Endothelial cell of umbilical vein (primary cell): ENCODE measurements around the gene ZSCAN5B. TPM values are rescaled to one million over a fixed set of nuclear protein-coding genes. Genes with fewer than 3 reads are reported as not detected.

Experiments
- BruUV-seq: library from RNA; stranded (reverse); fragments of 400-500 nt; replicated peaks from 2 replicates; lab custom pipeline; 2021; lab: Mats Ljungman, UMichigan
- CTCF ChIA-PET: fragments of 300-600, 350-600 bp; sonication (Branson Sonifier 250); formaldehyde crosslinking; loops from one replicate; lab custom pipeline; 2021; ENCODE audit warnings: antibody characterized with exemption, inconsistent platforms; lab: Charles Lee
- POLR2A ChIA-PET: fragments of 300-600, 350-600 bp; sonication (Branson Sonifier 250); formaldehyde crosslinking; loops from one replicate; lab custom pipeline; 2021; ENCODE audit warnings: antibody characterized with exemption, inconsistent platforms; lab: Charles Lee
- DNase-seq: peaks from one replicate; pipeline ENCODE4 v3.0.0-alpha.2; 2011; ENCODE audit warnings: low read depth, low spot score
- FAIRE-seq: peaks from 2 replicates; lab custom pipeline; 2011; peaks lifted over from hg19 to GRCh38; lab: Jason Lieb, UNC
- H2AFZ ChIP-seq: 2 replicates; pipeline ENCODE4 v1.6.0; 2012; ENCODE audit warnings: low read depth, low read length, control low read depth, inconsistent platforms
- H3K27ac ChIP-seq: 2 replicates; pipeline ENCODE4 v1.5.1; 2011; ENCODE audit warnings: low read depth, mild to moderate bottlenecking, control low read depth, low read length, moderate library complexity; ENCODE audit not compliant: insufficient read depth
- H3K27me3 ChIP-seq, 2 experiments: 2 replicates each; pipeline versions ENCODE4 v1.6.0 to v1.6.1; 2011; ENCODE audit warnings: low read length in 2 of 2, mixed read lengths in 1 of 2; ENCODE audit not compliant: control insufficient read depth in 2 of 2, insufficient read depth in 2 of 2
- H3K36me3 ChIP-seq, 2 experiments: 2 replicates in 1 of 2; 3 replicates in 1 of 2; pipeline ENCODE4 v1.5.1; 2011; ENCODE audit warnings: low read length in 2 of 2, mild to moderate bottlenecking in 1 of 2, moderate library complexity in 1 of 2; ENCODE audit not compliant: control insufficient read depth in 2 of 2, insufficient read depth in 2 of 2; ENCODE audit errors: extremely low read depth in 1 of 2
- H3K4me1 ChIP-seq: 3 replicates; pipeline ENCODE4 v1.5.1; 2011; ENCODE audit warnings: mild to moderate bottlenecking, low read length; ENCODE audit not compliant: control insufficient read depth, insufficient read depth; ENCODE audit errors: extremely low read depth
- H3K4me2 ChIP-seq: 2 replicates; pipeline ENCODE4 v1.6.1; 2011; ENCODE audit warnings: low read length, control low read depth, mixed read lengths; ENCODE audit not compliant: insufficient read depth
- H3K4me3 ChIP-seq, 3 experiments: fragments of 200-600 bp in 1 of 3; sonication (generic), shearing (Covaris generic) in 1 of 3; replicated peaks in 1 of 3; 2 replicates each; pipeline ENCODE4 v1.5.1; 2011 to 2016; ENCODE audit warnings: control low read depth in 3 of 3, low read length in 3 of 3, mild to moderate bottlenecking in 2 of 3, inconsistent platforms in 1 of 3, low read depth in 1 of 3, moderate library complexity in 1 of 3; ENCODE audit not compliant: insufficient read depth in 1 of 3
- H3K79me2 ChIP-seq: 2 replicates; pipeline ENCODE4 v1.6.0; 2012; ENCODE audit warnings: low read length, inconsistent platforms; ENCODE audit not compliant: control insufficient read depth, insufficient read depth
- H3K9ac ChIP-seq: replicated peaks from 2 replicates; pipeline ENCODE3; 2011; ENCODE audit warnings: low read length, control low read depth; ENCODE audit not compliant: insufficient read depth; ENCODE audit errors: extremely low read depth
- H3K9me1 ChIP-seq: replicated peaks from 3 replicates; pipeline ENCODE4 v1.6.0; 2011; ENCODE audit warnings: mild to moderate bottlenecking, low read length; ENCODE audit not compliant: control insufficient read depth, insufficient read depth; ENCODE audit errors: extremely low read depth
- H3K9me3 ChIP-seq: replicated peaks from 2 replicates; pipeline ENCODE4 v1.5.1; 2012; ENCODE audit warnings: low read length, inconsistent platforms; ENCODE audit not compliant: control insufficient read depth, insufficient read depth
- H4K20me1 ChIP-seq: replicated peaks from 2 replicates; pipeline ENCODE3; 2011; ENCODE audit warnings: mild to moderate bottlenecking, low read length; ENCODE audit not compliant: control insufficient read depth, insufficient read depth; ENCODE audit errors: extremely low read depth
- EZH2 ChIP-seq: IDR thresholded peaks from 2 replicates; pipeline ENCODE4 v1.6.1; 2012; ENCODE audit warnings: borderline replicate concordance, low read depth, mild to moderate bottlenecking, moderate library complexity, low read length, inconsistent platforms; ENCODE audit not compliant: severe bottlenecking
- GATA2 ChIP-seq: IDR thresholded peaks from 2 replicates; pipeline ENCODE4 v1.7.0; 2011; ENCODE audit warnings: low read depth, mild to moderate bottlenecking, moderate library complexity, mixed read lengths, low read length; ENCODE audit not compliant: insufficient read length, insufficient read depth
- JUN ChIP-seq: IDR thresholded peaks from 2 replicates; pipeline ENCODE4 v1.6.1; 2011; ENCODE audit warnings: borderline replicate concordance, low read depth; ENCODE audit not compliant: insufficient read length, insufficient read depth
- MYC ChIP-seq: IDR thresholded peaks from one replicate; pipeline ENCODE4 v1.6.1; 2011; ENCODE audit warnings: mild to moderate bottlenecking, low read depth, low read length
- POLR2A ChIP-seq: IDR thresholded peaks from 2 replicates; pipeline ENCODE4 v1.6.1; 2012; ENCODE audit warnings: low read depth, mild to moderate bottlenecking, control low read depth, low read length
- POLR2AphosphoS5 ChIP-seq: IDR thresholded peaks from 2 replicates; pipeline ENCODE4 v1.6.1; 2012; ENCODE audit warnings: low read depth, mild to moderate bottlenecking, control low read depth, low read length, moderate library complexity; ENCODE audit not compliant: insufficient read depth
- dilution Hi-C: fragments of 300-500 bp; cut with MboI; formaldehyde crosslinking; loops from one replicate; pipeline ENCODE4 v1.15.0; 2019; ENCODE audit warnings: low sequenced_read_pairs; ENCODE audit not compliant: extremely low pct_ligation_motif_present
- intact Hi-C: fragments of 100-400 bp; cut with micrococcal nuclease; formaldehyde crosslinking; loops from one replicate; pipeline ENCODE4 v1.10.0; 2022
- polyA plus RNA-seq, 4 experiments: library from polyadenylated mRNA; depleted of rRNA in 3 of 4; stranded (reverse) in 3 of 4; unstranded in 1 of 4; fragments of >200 nt; gene quantifications; 2 replicates each; pipeline versions ENCODE4 v1.2.1 to v1.2.3, GENCODE V29; 2011 to 2012; ENCODE audit warnings: missing spikeins in 1 of 4
- total RNA-seq: library from RNA; stranded (reverse); gene quantifications from 2 replicates; pipeline ENCODE4 v1.2.3, GENCODE V29; 2021
- TF ChIP-seq, protein P1 (sequence below), 2 donors: IDR thresholded peaks; 1 replicate in 1 of 2; 2 replicates in 1 of 2; pipeline ENCODE4 v1.5.1; 2011; ENCODE audit warnings: low read length in 2 of 2, mild to moderate bottlenecking in 2 of 2, moderate library complexity in 2 of 2, control low read depth in 1 of 2, inconsistent platforms in 1 of 2, low read depth in 1 of 2; ENCODE audit not compliant: insufficient read depth in 1 of 2; ENCODE audit errors: extremely low read depth in 1 of 2

The ZSCAN5B gene
- total and polyA plus RNA-seq, 2 donors (not counting 3 experiments of a cell fraction or from before 2014, with no cell fraction given), result 0.07 TPM; not detected in 1

DNA sequence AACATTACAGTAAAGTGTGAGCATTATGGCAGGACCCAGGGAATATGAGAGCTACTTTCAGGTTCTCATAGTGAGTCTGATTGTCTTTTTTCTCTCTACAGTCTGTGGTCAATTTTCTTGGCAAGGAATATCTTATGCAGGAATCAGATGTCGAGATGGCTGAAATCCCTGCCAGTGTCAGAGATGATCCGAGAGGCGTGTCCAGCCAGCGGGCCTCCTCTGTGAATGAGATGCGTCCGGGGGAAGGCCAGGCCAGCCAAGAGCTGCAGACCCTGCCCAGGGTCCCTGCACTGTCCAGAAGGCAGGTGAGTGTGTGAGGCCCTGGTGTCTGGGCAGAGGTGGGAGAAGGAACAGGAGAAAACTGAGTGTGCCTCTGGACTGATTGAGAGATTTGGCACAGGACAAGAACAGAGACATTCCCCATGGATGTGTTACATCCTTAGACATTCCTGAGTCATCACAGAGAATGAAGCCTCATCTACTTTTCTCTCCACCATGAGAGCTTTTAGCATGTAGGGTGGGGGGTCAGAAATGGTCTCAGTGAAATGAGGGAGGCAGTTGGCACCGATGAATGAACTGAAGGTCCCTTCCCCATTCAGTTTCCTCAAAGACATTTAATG, 47.6 kb upstream of the ZSCAN5B start:
- no TSS peak for BruUV-seq

More for the DNA sequence above, 47.6 kb upstream of the ZSCAN5B start:
- no peak overlapping the region for H3K9ac ChIP-seq
- no peaks in the 10 kb centered on the region for H3K9me1 ChIP-seq
- H3K79me2 ChIP-seq, result no peaks in the 10 kb centered on the region
- no peak overlapping the region for H2AFZ ChIP-seq
- no peaks in the 10 kb centered on the region for H3K36me3 ChIP-seq
- H4K20me1 ChIP-seq, result no peaks in the 10 kb centered on the region
- H3K27ac ChIP-seq, result no peak overlapping the region
- H3K9me3 ChIP-seq, result no peaks in the 10 kb centered on the region
- ChIA-PET POLR2A (no interaction called here), CTCF (interaction anchor here (1.0 to 1.7 kb wide), 4 partner anchors 8 to 179 kb away, joined by 3 to 7 read pairs (median 4); no protein-coding TSS in a partner anchor)
- H3K4me1 ChIP-seq, result no peaks in the 10 kb centered on the region
- FAIRE-seq (no peak), DNase-seq (no peak)
- dilution Hi-C loops (no loop called here), intact Hi-C loops (no loop called here)
- H3K4me2 ChIP-seq, result no peak overlapping the region
- H3K4me3 ChIP-seq, result no peak overlapping the region
- H3K27me3 ChIP-seq, result no peaks in the 10 kb centered on the region
- no peak for TF ChIP-seq JUN
- no peak for TF ChIP-seq POLR2AphosphoS5
- TF ChIP-seq GATA2, result no peak
- TF ChIP-seq, protein P1, sequence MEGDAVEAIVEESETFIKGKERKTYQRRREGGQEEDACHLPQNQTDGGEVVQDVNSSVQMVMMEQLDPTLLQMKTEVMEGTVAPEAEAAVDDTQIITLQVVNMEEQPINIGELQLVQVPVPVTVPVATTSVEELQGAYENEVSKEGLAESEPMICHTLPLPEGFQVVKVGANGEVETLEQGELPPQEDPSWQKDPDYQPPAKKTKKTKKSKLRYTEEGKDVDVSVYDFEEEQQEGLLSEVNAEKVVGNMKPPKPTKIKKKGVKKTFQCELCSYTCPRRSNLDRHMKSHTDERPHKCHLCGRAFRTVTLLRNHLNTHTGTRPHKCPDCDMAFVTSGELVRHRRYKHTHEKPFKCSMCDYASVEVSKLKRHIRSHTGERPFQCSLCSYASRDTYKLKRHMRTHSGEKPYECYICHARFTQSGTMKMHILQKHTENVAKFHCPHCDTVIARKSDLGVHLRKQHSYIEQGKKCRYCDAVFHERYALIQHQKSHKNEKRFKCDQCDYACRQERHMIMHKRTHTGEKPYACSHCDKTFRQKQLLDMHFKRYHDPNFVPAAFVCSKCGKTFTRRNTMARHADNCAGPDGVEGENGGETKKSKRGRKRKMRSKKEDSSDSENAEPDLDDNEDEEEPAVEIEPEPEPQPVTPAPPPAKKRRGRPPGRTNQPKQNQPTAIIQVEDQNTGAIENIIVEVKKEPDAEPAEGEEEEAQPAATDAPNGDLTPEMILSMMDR (IDR thresholded peaks at IDR 0.05; ENCODE audit: extremely low read depth in 1 of 2, insufficient read depth in 1 of 2, low read depth in 1 of 2, low read length in 2 of 2), result no peak
- TF ChIP-seq EZH2, result no peak
- no peak for TF ChIP-seq MYC
- no peak for TF ChIP-seq POLR2A
